ENCODE results near the gene KCTD8. TPM values are rescaled to one million over a fixed set of nuclear protein-coding genes. Genes with fewer than 3 reads are reported as not detected.

Gene KCTD8
- 0.06 TPM in 1 of 2 replicates, not detected in the other for total RNA-seq (ENCODE audit: low replicate concordance)

DNA sequence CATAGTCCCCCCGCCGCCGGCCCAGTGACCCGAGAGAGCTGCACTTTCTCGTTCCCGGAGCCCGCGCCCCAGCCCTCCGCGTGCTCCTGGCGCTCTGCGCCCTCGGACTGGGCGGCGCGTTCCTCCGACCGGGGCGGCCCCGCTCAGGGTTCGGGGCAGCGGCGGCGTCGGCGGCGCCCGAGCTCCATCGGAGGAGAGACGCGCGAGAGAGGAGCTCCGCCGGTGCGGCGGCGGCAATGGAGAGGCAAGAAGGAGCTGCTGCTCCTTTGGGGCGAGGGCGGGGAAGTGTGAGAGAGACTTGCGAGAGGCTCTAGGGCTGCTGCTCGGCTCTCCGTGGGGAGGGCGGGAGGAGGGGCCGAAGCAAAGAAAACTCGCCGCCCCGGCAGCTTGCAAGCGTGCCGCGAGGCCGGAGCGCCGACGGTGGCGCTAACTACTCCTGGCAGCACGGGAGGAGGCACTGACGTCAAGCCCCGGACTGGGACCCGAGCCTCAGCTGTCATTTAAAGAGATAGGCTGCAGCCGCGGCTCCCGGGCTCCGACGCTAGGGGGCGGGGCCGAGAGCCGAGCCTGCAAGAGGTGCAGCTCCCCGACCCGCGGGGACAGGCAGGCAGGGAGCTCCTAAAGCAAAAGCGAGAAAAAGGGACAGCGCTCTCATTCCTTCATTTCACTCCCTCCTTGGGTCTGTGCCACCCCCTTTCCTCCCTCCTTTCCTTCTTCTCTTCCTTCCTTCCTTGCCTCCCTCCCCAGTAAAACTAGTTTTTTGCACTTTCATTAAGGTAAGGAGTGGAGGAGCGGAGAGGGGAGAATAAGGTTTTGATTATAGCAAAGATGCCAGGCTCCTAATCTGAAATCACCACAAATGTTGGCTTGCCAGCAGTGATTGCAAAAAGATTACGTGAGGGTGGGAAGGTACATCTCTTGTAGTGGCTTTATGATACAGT, at the start of gene KCTD8:
Gene KCTD8, minus strand, starts transcription at position 289 of the 941 bp plus-strand sequence.
- H3K27me3 Mint-ChIP-seq (ENCODE audit: insufficient read depth, low read depth) = peaks cover 22% of the 10 kb centered on the region
- peaks cover 6% of the 10 kb centered on the region for H3K4me1 ChIP-seq
- TF ChIP-seq EZH2 (IDR thresholded peaks at IDR 0.05) (peak; percentile 8), CTCF (IDR thresholded peaks at IDR 0.05) (peak; percentile 84), EZH2phosphoT487 (IDR thresholded peaks at IDR 0.05) (peak; percentile 5)
- H3K27me3 ChIP-seq = peaks cover 70% of the 10 kb centered on the region
- H3K4me2 ChIP-seq = peak within 1 kb of the TSS; percentile 86
- H3K4me3 ChIP-seq = peak within 1 kb of the TSS; percentile 50
- no peaks in the 10 kb centered on the region for H3K9me3 ChIP-seq (ENCODE audit: low read depth)
- no peaks in the 10 kb centered on the region for H3K36me3 Mint-ChIP-seq
- peaks cover 21% of the 10 kb centered on the region for H3F3A ChIP-seq (ENCODE audit: low read depth)
- DNase-seq (ENCODE audit: low spot score) = peak; percentile 96
- no peaks in the 10 kb centered on the region for H3K36me3 ChIP-seq
- peaks cover 18% of the 10 kb centered on the region for H3K4me1 Mint-ChIP-seq
- no peak within 1 kb of the TSS for H3K27ac Mint-ChIP-seq
- H3K9me3 Mint-ChIP-seq = no peaks in the 10 kb centered on the region
- H3K4me3 Mint-ChIP-seq = peak within 1 kb of the TSS; percentile 88
- H3K79me2 ChIP-seq (ENCODE audit: low read depth) = no peaks in the 10 kb centered on the region
- H4K20me1 ChIP-seq (ENCODE audit: low read depth) = peaks cover 16% of the 10 kb centered on the region
- H3K9ac ChIP-seq = no peak within 1 kb of the TSS
- no peak within 1 kb of the TSS for H3K27ac ChIP-seq
- peak within 1 kb of the TSS; percentile 97 for H2AFZ ChIP-seq (replicated peaks)

- no peak overlapping the region for H3K4me3 Mint-ChIP-seq
- H3K27me3 Mint-ChIP-seq (ENCODE audit: insufficient read depth, low read depth) = no peaks in the 10 kb centered on the region
- no peaks in the 10 kb centered on the region for H3K79me2 ChIP-seq (ENCODE audit: low read depth)
- H3K4me3 ChIP-seq = no peak overlapping the region
- no peaks in the 10 kb centered on the region for H3K36me3 ChIP-seq
- H2AFZ ChIP-seq (replicated peaks) = no peak overlapping the region
- no peaks in the 10 kb centered on the region for H3K9me3 Mint-ChIP-seq
- no peaks in the 10 kb centered on the region for H4K20me1 ChIP-seq (ENCODE audit: low read depth)
- no peaks in the 10 kb centered on the region for H3K4me1 ChIP-seq
- H3K9me3 ChIP-seq (ENCODE audit: low read depth) = no peaks in the 10 kb centered on the region
- no peak overlapping the region for H3K9ac ChIP-seq
- H3K27ac Mint-ChIP-seq = no peak overlapping the region
- H3K36me3 Mint-ChIP-seq = no peaks in the 10 kb centered on the region
- TF ChIP-seq CTCF (IDR thresholded peaks at IDR 0.05) = no peak
- no peak for TF ChIP-seq EZH2 (IDR thresholded peaks at IDR 0.05)
- no peak for TF ChIP-seq EZH2phosphoT487 (IDR thresholded peaks at IDR 0.05)
- H3K27me3 ChIP-seq = no peaks in the 10 kb centered on the region
- DNase-seq (ENCODE audit: low spot score) = no peak
- no peak overlapping the region for H3K4me2 ChIP-seq
- H3K27ac ChIP-seq = no peak overlapping the region
- H3K4me1 Mint-ChIP-seq = no peaks in the 10 kb centered on the region
- H3F3A ChIP-seq (ENCODE audit: low read depth) = no peaks in the 10 kb centered on the region
These were observed 46.4 kb upstream of the KCTD8 start for GRCh38 chr4:44494810-44495701.

DNA sequence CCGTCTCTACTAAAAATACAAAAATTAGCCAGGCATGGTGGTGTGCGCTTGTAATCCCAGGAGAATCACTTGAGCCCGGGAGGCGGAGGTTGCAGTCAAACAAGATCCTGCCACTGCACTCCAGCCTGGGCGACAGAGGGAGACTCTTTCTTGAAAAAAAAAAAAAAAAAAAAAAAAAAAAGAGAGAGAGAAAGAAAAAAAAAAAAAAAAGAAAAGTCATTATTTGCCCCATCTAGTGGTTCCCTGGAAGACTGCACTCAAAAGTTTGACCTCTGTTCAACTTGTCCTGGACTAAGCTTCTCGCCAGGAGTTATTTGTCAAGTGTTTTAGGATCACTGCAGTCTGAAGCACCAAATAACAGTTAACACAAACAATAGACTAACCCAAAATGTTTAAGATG, 45.3 kb upstream of the KCTD8 start:
- Histone ChIP-seq H3K4me1 (no peaks in the 10 kb centered on the region), H4K20me1 (ENCODE audit: low read depth) (no peaks in the 10 kb centered on the region), H3K36me3 (no peaks in the 10 kb centered on the region), H3K9me3 (ENCODE audit: low read depth) (no peaks in the 10 kb centered on the region), H3K27me3 (no peaks in the 10 kb centered on the region), H2AFZ (replicated peaks) (no peak overlapping the region), H3K4me3 (no peak overlapping the region), H3K27ac (no peak overlapping the region), H3K9ac (no peak overlapping the region), H3K4me2 (no peak overlapping the region), H3K79me2 (ENCODE audit: low read depth) (no peaks in the 10 kb centered on the region), H3F3A (ENCODE audit: low read depth) (no peaks in the 10 kb centered on the region)
- DNase-seq (ENCODE audit: low spot score) = peak; percentile 63
- H3K4me3 Mint-ChIP-seq = no peak overlapping the region
- TF ChIP-seq EZH2 (IDR thresholded peaks at IDR 0.05) = no peak
- peak; percentile 49 for TF ChIP-seq CTCF (IDR thresholded peaks at IDR 0.05)
- H3K9me3 Mint-ChIP-seq = no peaks in the 10 kb centered on the region
- no peaks in the 10 kb centered on the region for H3K4me1 Mint-ChIP-seq
- H3K27ac Mint-ChIP-seq = no peak overlapping the region
- no peaks in the 10 kb centered on the region for H3K27me3 Mint-ChIP-seq (ENCODE audit: insufficient read depth, low read depth)
- no peaks in the 10 kb centered on the region for H3K36me3 Mint-ChIP-seq

Data from neural progenitor cell (in vitro differentiated cells).